Activated CD4-positive, alpha-beta T cell treated with anti-CD3 and anti-CD28 coated beads, Interleukin-2, Interleukin-6, amounts not matched to agents 100 ng/mL and 50 ng/mL, durations not matched to agents 16 hours and 8 hours (primary cell): ENCODE measurements around the gene TRMT2A.
A peak's percentile ranks its signal among the peaks of the same experiment; 100 is the strongest.

ENCODE experiments used
- DNase-seq: peaks from one replicate; pipeline ENCODE4 v3.0.0-alpha.2; 2020

The TRMT2A gene

GRCh38 chr22:20131859-20132685 lies 15.0 kb upstream of the TRMT2A start:
- no peak for DNase-seq

- DNase-seq, result peak; percentile 41
Observed at GRCh38 chr22:20131597-20131858, 14.5 kb upstream of the TRMT2A start, which contains the start of gene ZDHHC8. TSS of gene ZDHHC8 (plus strand) at chr22:20131804. CDS start at chr22:20131948, 144 bp downstream.

GRCh38 chr22:20130731-20131596 lies 13.9 kb upstream of the TRMT2A start:
- peak; percentile 85 for DNase-seq

- DNase-seq, result no peak
Observed at GRCh38 chr22:20130319-20130718, 13.3 kb upstream of the TRMT2A start.

- DNase-seq, result no peak
Observed at GRCh38 chr22:20129747-20130014, 12.7 kb upstream of the TRMT2A start.

GRCh38 chr22:20128902-20129746 lies 12.1 kb upstream of the TRMT2A start:
- peak; percentile 48 for DNase-seq

GRCh38 chr22:20128619-20128901 lies 11.5 kb upstream of the TRMT2A start:
- DNase-seq, result no peak

- no peak for DNase-seq
Observed at GRCh38 chr22:20127869-20128618, 11.0 kb upstream of the TRMT2A start.

GRCh38 chr22:20127318-20127868 lies 10.4 kb upstream of the TRMT2A start:
- DNase-seq, result no peak

GRCh38 chr22:20126284-20127029 lies 9.4 kb upstream of the TRMT2A start:
- DNase-seq, result no peak

GRCh38 chr22:20125201-20126174 lies 8.5 kb upstream of the TRMT2A start:
- DNase-seq, result no peak

GRCh38 chr22:20124083-20124787 lies 7.2 kb upstream of the TRMT2A start:
- DNase-seq, result no peak

GRCh38 chr22:20123366-20124082 lies 6.5 kb upstream of the TRMT2A start:
- no peak for DNase-seq

- DNase-seq, result no peak
Observed at GRCh38 chr22:20121856-20122415, 4.9 kb upstream of the TRMT2A start.

GRCh38 chr22:20118300-20119020 lies 1.4 kb upstream of the TRMT2A start:
- peak; percentile 39 for DNase-seq

GRCh38 chr22:20117633-20118299 lies 740 bp upstream of the TRMT2A start:
- DNase-seq, result peak; percentile 62

- DNase-seq, result no peak
Observed at GRCh38 chr22:20116376-20116950, 563 bp downstream of the TRMT2A start.
